HL-60 (cell line): Measurements from ENCODE around the gene MAMDC2.

Experiments used
- GABPA ChIP-seq: IDR thresholded peaks from 2 replicates; pipeline ENCODE4 v1.6.1; 2012; ENCODE audit warnings: low read depth
- POLR2AphosphoS5 ChIP-seq: IDR thresholded peaks from 2 replicates; pipeline ENCODE4 v1.6.1; 2012; ENCODE audit warnings: low read depth
- SPI1 ChIP-seq: IDR thresholded peaks from 2 replicates; pipeline ENCODE4 v1.6.1; 2012; ENCODE audit warnings: low read depth, mild to moderate bottlenecking, borderline replicate concordance
- TF ChIP-seq, protein P1 (sequence below): IDR thresholded peaks from one replicate; pipeline ENCODE4 v1.5.1; 2011; ENCODE audit warnings: low read length, control low read depth, inconsistent platforms; ENCODE audit not compliant: insufficient read depth
- TF ChIP-seq, protein P2 (sequence below): IDR thresholded peaks from 2 replicates; pipeline ENCODE4 v1.6.1; 2012; ENCODE audit warnings: low read depth; ENCODE audit not compliant: insufficient replicate concordance

DNA sequence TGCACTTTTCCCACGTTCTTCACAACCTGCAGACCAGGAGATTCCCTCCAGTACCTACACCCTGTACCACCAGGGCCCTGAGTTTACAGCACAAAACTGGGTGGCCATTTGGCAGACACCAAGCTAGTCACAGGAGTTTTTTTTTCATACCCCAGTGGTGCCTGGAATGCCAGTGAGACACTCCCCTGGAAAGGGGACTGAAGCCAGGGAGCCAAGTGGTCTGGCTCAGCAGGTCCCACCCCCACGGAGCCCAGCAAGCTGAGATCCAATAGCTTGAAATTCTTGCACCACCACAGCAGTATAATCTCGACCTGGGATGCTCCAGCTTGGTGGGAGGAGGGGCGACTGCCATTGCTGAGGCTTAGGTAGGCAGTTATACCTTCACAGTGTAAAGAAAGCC, 188.8 kb downstream of the MAMDC2 start:
- TF ChIP-seq, protein P1, sequence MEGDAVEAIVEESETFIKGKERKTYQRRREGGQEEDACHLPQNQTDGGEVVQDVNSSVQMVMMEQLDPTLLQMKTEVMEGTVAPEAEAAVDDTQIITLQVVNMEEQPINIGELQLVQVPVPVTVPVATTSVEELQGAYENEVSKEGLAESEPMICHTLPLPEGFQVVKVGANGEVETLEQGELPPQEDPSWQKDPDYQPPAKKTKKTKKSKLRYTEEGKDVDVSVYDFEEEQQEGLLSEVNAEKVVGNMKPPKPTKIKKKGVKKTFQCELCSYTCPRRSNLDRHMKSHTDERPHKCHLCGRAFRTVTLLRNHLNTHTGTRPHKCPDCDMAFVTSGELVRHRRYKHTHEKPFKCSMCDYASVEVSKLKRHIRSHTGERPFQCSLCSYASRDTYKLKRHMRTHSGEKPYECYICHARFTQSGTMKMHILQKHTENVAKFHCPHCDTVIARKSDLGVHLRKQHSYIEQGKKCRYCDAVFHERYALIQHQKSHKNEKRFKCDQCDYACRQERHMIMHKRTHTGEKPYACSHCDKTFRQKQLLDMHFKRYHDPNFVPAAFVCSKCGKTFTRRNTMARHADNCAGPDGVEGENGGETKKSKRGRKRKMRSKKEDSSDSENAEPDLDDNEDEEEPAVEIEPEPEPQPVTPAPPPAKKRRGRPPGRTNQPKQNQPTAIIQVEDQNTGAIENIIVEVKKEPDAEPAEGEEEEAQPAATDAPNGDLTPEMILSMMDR = no peak
- TF ChIP-seq, protein P2, sequence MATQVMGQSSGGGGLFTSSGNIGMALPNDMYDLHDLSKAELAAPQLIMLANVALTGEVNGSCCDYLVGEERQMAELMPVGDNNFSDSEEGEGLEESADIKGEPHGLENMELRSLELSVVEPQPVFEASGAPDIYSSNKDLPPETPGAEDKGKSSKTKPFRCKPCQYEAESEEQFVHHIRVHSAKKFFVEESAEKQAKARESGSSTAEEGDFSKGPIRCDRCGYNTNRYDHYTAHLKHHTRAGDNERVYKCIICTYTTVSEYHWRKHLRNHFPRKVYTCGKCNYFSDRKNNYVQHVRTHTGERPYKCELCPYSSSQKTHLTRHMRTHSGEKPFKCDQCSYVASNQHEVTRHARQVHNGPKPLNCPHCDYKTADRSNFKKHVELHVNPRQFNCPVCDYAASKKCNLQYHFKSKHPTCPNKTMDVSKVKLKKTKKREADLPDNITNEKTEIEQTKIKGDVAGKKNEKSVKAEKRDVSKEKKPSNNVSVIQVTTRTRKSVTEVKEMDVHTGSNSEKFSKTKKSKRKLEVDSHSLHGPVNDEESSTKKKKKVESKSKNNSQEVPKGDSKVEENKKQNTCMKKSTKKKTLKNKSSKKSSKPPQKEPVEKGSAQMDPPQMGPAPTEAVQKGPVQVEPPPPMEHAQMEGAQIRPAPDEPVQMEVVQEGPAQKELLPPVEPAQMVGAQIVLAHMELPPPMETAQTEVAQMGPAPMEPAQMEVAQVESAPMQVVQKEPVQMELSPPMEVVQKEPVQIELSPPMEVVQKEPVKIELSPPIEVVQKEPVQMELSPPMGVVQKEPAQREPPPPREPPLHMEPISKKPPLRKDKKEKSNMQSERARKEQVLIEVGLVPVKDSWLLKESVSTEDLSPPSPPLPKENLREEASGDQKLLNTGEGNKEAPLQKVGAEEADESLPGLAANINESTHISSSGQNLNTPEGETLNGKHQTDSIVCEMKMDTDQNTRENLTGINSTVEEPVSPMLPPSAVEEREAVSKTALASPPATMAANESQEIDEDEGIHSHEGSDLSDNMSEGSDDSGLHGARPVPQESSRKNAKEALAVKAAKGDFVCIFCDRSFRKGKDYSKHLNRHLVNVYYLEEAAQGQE = no peak
- no peak for TF ChIP-seq POLR2AphosphoS5
- no peak for TF ChIP-seq SPI1
- no peak for TF ChIP-seq GABPA
